Suprapubic skin (tissue), 4 donors: ENCODE data around the gene SH3GL2. TPM values are rescaled to one million over a fixed set of nuclear protein-coding genes. Genes with fewer than 3 reads are reported as not detected.

Source experiments
- DNase-seq, 2 donors: peaks; one replicate each; pipeline ENCODE4 v3.0.0-alpha.2; 2019; ENCODE audit warnings: low spot score in 2 of 2
- H3K27ac ChIP-seq: fragments of 200-600 bp; sonication (generic); one replicate; pipeline ENCODE4 v1.5.1; 2019
- H3K27me3 ChIP-seq: fragments of 200-600 bp; sonication (generic); one replicate; pipeline ENCODE4 v1.5.1; 2019
- H3K36me3 ChIP-seq: fragments of 200-600 bp; sonication (generic); one replicate; pipeline ENCODE4 v1.5.1; 2019
- H3K4me1 ChIP-seq: fragments of 200-600 bp; sonication (generic); one replicate; pipeline ENCODE4 v1.5.1; 2019
- H3K4me3 ChIP-seq: fragments of 200-600 bp; sonication (generic); one replicate; pipeline ENCODE4 v1.5.1; 2019; ENCODE audit warnings: mild to moderate bottlenecking
- H3K9me3 ChIP-seq: fragments of 200-600 bp; sonication (generic); one replicate; pipeline ENCODE4 v1.5.1; 2019
- EP300 ChIP-seq: sonication (generic); formaldehyde crosslinking; IDR thresholded peaks from one replicate; pipeline ENCODE4 v1.6.1; 2017; ENCODE audit warnings: antibody characterized with exemption
- POLR2A ChIP-seq, 2 donors: fragments of 450-650 bp; IDR thresholded peaks; one replicate each; pipeline ENCODE4 v1.6.1; 2017; ENCODE audit warnings: antibody characterized with exemption in 2 of 2, mild to moderate bottlenecking in 2 of 2, moderate library complexity in 2 of 2
- POLR2AphosphoS5 ChIP-seq, 3 donors: sonication (generic); formaldehyde crosslinking; IDR thresholded peaks; one replicate each; pipeline ENCODE4 v1.6.1; 2017; ENCODE audit warnings: antibody characterized with exemption in 3 of 3
- WGBS: methylation state at CpG from one replicate; pipeline ENCODE4 v1.1.5; 2018; 5-methylcytosine and 5-hydroxymethylcytosine counted together
- total RNA-seq, 4 donors: library from RNA; depleted of rRNA; stranded (reverse); fragments of >200 nt; gene quantifications; one replicate each; pipeline ENCODE4 v1.1.0, GENCODE V29; 2016
- TF ChIP-seq, protein P1 (sequence below), 2 donors: fragments of 200-600 bp in 1 of 2; fragments of 450-650 bp in 1 of 2; sonication (generic) in 1 of 2; IDR thresholded peaks; one replicate each; pipeline ENCODE4 v1.5.1; 2016 to 2019; ENCODE audit warnings: antibody characterized with exemption in 2 of 2, mild to moderate bottlenecking in 1 of 2, moderate library complexity in 1 of 2

Gene SH3GL2
- total RNA-seq, 4 donors from 2014 or later: not detected

DNA sequence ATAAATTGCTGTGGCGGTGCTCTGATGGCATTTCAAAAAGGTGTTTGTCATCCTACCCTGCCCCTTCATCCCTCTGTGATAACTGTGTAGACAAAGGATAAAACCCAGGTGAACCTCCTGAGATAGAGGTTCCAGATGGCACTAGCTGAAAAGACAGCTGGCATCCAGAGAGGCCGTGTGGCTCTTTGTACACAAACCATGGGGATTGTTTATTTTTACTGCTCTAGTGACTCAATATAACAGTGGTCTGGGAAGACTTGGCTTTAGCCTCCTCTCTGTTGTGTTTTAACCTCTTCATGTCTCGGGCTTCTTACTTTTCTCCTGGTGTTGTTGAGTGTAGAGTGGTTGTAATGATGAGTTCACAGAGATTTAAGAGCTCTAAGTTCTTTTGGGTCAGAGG lies 48.8 kb downstream of the SH3GL2 start:
- Histone ChIP-seq H3K9me3 (no peaks in the 10 kb centered on the region), H3K4me3 (no peak overlapping the region), H3K36me3 (no peaks in the 10 kb centered on the region), H3K27me3 (no peaks in the 10 kb centered on the region), H3K4me1 (no peaks in the 10 kb centered on the region), H3K27ac (no peak overlapping the region)
- no peak for DNase-seq
- WGBS: 64% methylated on average over 3 of the region's 3 CpGs
- TF ChIP-seq, protein P1, sequence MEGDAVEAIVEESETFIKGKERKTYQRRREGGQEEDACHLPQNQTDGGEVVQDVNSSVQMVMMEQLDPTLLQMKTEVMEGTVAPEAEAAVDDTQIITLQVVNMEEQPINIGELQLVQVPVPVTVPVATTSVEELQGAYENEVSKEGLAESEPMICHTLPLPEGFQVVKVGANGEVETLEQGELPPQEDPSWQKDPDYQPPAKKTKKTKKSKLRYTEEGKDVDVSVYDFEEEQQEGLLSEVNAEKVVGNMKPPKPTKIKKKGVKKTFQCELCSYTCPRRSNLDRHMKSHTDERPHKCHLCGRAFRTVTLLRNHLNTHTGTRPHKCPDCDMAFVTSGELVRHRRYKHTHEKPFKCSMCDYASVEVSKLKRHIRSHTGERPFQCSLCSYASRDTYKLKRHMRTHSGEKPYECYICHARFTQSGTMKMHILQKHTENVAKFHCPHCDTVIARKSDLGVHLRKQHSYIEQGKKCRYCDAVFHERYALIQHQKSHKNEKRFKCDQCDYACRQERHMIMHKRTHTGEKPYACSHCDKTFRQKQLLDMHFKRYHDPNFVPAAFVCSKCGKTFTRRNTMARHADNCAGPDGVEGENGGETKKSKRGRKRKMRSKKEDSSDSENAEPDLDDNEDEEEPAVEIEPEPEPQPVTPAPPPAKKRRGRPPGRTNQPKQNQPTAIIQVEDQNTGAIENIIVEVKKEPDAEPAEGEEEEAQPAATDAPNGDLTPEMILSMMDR (IDR thresholded peaks at IDR 0.05): no peak
- TF ChIP-seq POLR2AphosphoS5 (IDR thresholded peaks at IDR 0.05) (no peak), POLR2A (IDR thresholded peaks at IDR 0.05) (no peak), EP300 (no peak)

DNA sequence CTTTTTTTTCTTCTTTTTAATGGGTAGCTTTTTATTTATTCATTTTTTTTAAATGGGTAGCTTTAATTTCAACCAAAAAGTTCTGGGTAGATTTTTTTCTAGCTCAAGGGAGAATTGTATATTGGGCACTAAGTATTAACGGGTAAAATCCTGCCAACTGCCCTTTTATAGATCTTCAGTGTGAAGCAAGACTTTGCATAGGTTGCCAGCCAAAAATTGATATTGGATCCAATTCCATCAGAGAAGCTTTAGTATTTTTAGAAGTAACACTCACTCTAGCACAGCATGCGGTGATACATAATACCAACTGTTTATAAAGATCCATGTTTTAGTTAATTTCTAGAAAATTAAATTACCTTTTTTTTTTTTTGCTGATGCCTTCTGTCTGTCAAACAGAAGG lies 49.8 kb downstream of the SH3GL2 start:
- no peaks in the 10 kb centered on the region for H3K36me3 ChIP-seq
- WGBS: 89% methylated on average over 2 of the region's 2 CpGs
- no peaks in the 10 kb centered on the region for H3K9me3 ChIP-seq
- H3K4me1 ChIP-seq: no peaks in the 10 kb centered on the region
- TF ChIP-seq POLR2AphosphoS5 (IDR thresholded peaks at IDR 0.05) (no peak), EP300 (no peak), POLR2A (IDR thresholded peaks at IDR 0.05) (no peak)
- TF ChIP-seq, protein P1 (IDR thresholded peaks at IDR 0.05): no peak
- H3K4me3 ChIP-seq: no peak overlapping the region
- no peaks in the 10 kb centered on the region for H3K27me3 ChIP-seq
- DNase-seq: no peak
- H3K27ac ChIP-seq: no peak overlapping the region

DNA sequence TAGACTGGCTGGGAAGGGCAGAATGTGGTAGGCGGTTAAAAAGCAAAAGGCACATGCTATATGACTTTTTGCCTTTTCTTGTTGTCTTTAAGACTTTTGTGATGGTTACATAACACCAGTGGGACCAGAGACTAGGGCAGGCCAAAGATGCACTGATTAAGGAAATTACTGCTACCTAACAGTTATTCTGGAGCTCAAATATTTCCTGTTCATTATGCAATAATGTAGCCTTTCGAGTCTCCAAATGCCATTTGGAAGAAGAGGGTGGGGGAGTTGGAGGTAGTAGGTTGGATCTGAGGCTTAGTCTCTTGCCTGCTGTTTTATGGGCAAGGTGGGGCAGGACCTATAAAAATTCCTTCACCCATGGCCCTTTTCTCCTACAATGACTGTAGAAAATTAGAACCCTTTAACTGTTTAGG lies 51.7 kb downstream of the SH3GL2 start:
- DNase-seq: no peak
- WGBS: 45% methylated on average over 2 of the region's 2 CpGs
- H3K4me3 ChIP-seq: no peak overlapping the region

DNA sequence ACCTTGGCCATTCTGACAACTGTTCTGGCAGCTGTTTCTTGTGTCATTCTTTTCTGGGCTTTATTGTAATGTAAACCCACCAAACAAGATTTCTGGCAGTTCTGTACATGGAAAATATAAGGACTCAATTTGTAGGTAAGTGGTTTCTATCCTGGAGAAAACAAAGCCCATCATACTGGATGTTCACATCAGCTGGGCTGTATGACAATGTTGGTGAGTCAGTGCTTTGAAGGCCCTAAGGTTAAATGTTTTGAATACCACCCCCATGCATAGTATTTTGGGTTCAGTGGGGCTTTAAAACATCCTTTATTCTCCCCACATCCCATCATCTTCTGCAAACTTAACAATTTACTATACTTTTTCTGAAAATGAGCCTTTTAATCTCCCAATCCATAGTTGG lies 52.5 kb downstream of the SH3GL2 start:
- no peaks in the 10 kb centered on the region for H3K9me3 ChIP-seq
- H3K4me3 ChIP-seq: no peak overlapping the region
- no peaks in the 10 kb centered on the region for H3K36me3 ChIP-seq
- H3K4me1 ChIP-seq: no peaks in the 10 kb centered on the region
- TF ChIP-seq POLR2A (IDR thresholded peaks at IDR 0.05) (no peak), POLR2AphosphoS5 (IDR thresholded peaks at IDR 0.05) (no peak), EP300 (no peak)
- TF ChIP-seq, protein P1 (IDR thresholded peaks at IDR 0.05): no peak
- H3K27ac ChIP-seq: no peak overlapping the region
- H3K27me3 ChIP-seq: no peaks in the 10 kb centered on the region
- DNase-seq: no peak

More for the DNA sequence above, 51.7 kb downstream of the SH3GL2 start:
- H3K9me3 ChIP-seq: no peaks in the 10 kb centered on the region
- no peak overlapping the region for H3K27ac ChIP-seq
- TF ChIP-seq, protein P1 (IDR thresholded peaks at IDR 0.05): no peak
- no peak for TF ChIP-seq POLR2A (IDR thresholded peaks at IDR 0.05)
- no peaks in the 10 kb centered on the region for H3K4me1 ChIP-seq
- H3K36me3 ChIP-seq: no peaks in the 10 kb centered on the region
- no peaks in the 10 kb centered on the region for H3K27me3 ChIP-seq

DNA sequence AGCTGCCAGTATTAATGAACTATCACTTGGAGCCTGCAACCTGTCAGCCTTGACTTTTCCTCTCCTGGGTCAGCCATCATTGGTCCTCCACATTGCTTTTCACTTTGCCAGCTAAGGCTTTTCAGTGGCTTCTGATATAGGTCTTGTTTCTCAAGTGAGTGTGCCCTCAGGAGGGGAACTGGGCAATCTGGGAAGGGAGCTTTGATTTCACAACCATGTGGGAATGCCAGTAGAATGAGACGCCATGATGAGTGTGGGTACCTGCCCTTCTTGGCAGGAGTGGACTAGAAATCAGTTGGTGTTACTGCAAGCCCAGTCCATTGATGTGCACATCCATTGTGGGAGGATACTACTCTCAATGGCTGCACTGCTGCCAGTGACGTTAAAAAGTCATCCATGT lies 54.1 kb downstream of the SH3GL2 start:
- H3K36me3 ChIP-seq: no peaks in the 10 kb centered on the region
- no peaks in the 10 kb centered on the region for H3K27me3 ChIP-seq
- no peak overlapping the region for H3K27ac ChIP-seq
- no peak for DNase-seq
- WGBS: 66% methylated on average over 2 of the region's 2 CpGs
- H3K9me3 ChIP-seq: no peaks in the 10 kb centered on the region
- no peak for TF ChIP-seq POLR2AphosphoS5 (IDR thresholded peaks at IDR 0.05)
- no peak for TF ChIP-seq EP300
- TF ChIP-seq POLR2A (IDR thresholded peaks at IDR 0.05): no peak
- TF ChIP-seq, protein P1 (IDR thresholded peaks at IDR 0.05): no peak
- no peak overlapping the region for H3K4me3 ChIP-seq
- H3K4me1 ChIP-seq: no peaks in the 10 kb centered on the region
